ENCODE results near the gene RAD51D.
"Not testable (repeated sequence)": the region's sequence is repeated elsewhere in the genome, so short reads cannot be mapped to it uniquely, and the experiment has no call there.

The RAD51D gene

GRCh38 chr17:35129154-35129972, 9.7 kb upstream of the RAD51D start:
- H3K4me2 ChIP-seq, result no peak overlapping the region
- no peaks in the 10 kb centered on the region for H3K4me1 ChIP-seq
- H3K36me3 ChIP-seq, result peaks cover 35 to 64% (median 54%) of the 10 kb centered on the region in 11 experiments
- no peaks in the 10 kb centered on the region for H3K9me3 ChIP-seq (replicated peaks in 1 of 11)
- no peak overlapping the region for H3K9ac ChIP-seq
- H3K27me3 ChIP-seq, result no peaks in the 10 kb centered on the region
- TF ChIP-seq Cebpa-rat (IDR thresholded peaks at IDR 0.05), result no peak
- no peak overlapping the region for H3K27ac ChIP-seq
- no peak overlapping the region for H3K4me3 ChIP-seq
- peaks cover 0 to 49% (median 37%) of the 10 kb centered on the region in 11 experiments; a peak in 15 of 22 replicates for H4K20me1 ChIP-seq

GRCh38 chr17:35127751-35128514, 8.3 kb upstream of the RAD51D start:
- Histone ChIP-seq H3K27ac (no peak overlapping the region), H3K36me3 (peaks cover 21 to 49% (median 39%) of the 10 kb centered on the region in 11 experiments), H4K20me1 (peaks cover 0 to 35% (median 27%) of the 10 kb centered on the region in 11 experiments; a peak in 14 of 22 replicates), H3K9me3 (replicated peaks in 1 of 11) (no peaks in the 10 kb centered on the region), H3K9ac (no peak overlapping the region), H3K27me3 (no peaks in the 10 kb centered on the region), H3K4me2 (no peak overlapping the region), H3K4me3 (no peak overlapping the region), H3K4me1 (no peaks in the 10 kb centered on the region)
- TF ChIP-seq Cebpa-rat (IDR thresholded peaks at IDR 0.05), result no peak

- no peak for TF ChIP-seq Cebpa-rat (IDR thresholded peaks at IDR 0.05)
- no peaks in the 10 kb centered on the region for H4K20me1 ChIP-seq
- H3K9me3 ChIP-seq (replicated peaks in 1 of 11), result no peaks in the 10 kb centered on the region
- no peaks in the 10 kb centered on the region for H3K27me3 ChIP-seq
- no peak within 1 kb of the TSS for H3K4me3 ChIP-seq
- peak within 1 kb of the TSS in 2 of 11 experiments; percentile 6 to 8; a peak in 1 of 22 replicates for H3K4me2 ChIP-seq
- H3K27ac ChIP-seq, result no peak within 1 kb of the TSS
- H3K36me3 ChIP-seq, result peaks cover 0 to 14% (median 0%) of the 10 kb centered on the region in 11 experiments; a peak in 7 of 22 replicates
- H3K9ac ChIP-seq, result no peak within 1 kb of the TSS
- H3K4me1 ChIP-seq, result peaks cover 12 to 45% (median 28%) of the 10 kb centered on the region in 10 experiments
Observed at GRCh38 chr17:35121315-35121714, 1.7 kb upstream of the RAD51D start, which contains the start of gene FNDC8. Gene FNDC8 (plus strand): TSS chr17:35121615. CDS start chr17:35121694, 79 bp downstream.

- Histone ChIP-seq H3K9ac (peak overlapping the region in 9 of 11 experiments; percentile 81 to 90 (median 85); a peak in 15 of 22 replicates), H4K20me1 (no peaks in the 10 kb centered on the region), H3K4me1 (peaks cover 12 to 48% (median 30%) of the 10 kb centered on the region in 10 experiments), H3K36me3 (peaks cover 0 to 40% (median 15%) of the 10 kb centered on the region in 11 experiments; a peak in 13 of 22 replicates), H3K27ac (peak overlapping the region in 7 of 11 experiments; percentile 82 to 89 (median 86); a peak in 9 of 22 replicates), H3K27me3 (no peaks in the 10 kb centered on the region), H3K4me3 (peak overlapping the region in 7 of 10 experiments; percentile 73 to 88 (median 78); a peak in 9 of 20 replicates), H3K9me3 (replicated peaks in 1 of 11) (no peaks in the 10 kb centered on the region), H3K4me2 (peak overlapping the region; percentile 83 to 98 (median 92))
- no peak for TF ChIP-seq Cebpa-rat (IDR thresholded peaks at IDR 0.05)
Observed at GRCh38 chr17:35117984-35118383, 1.7 kb downstream of the RAD51D start.

- Histone ChIP-seq H3K9me3 (replicated peaks in 1 of 11) (no peaks in the 10 kb centered on the region), H3K4me3 (no peak overlapping the region), H3K9ac (no peak overlapping the region), H3K36me3 (peaks cover 0 to 44% (median 18%) of the 10 kb centered on the region in 11 experiments; a peak in 14 of 22 replicates), H4K20me1 (no peaks in the 10 kb centered on the region), H3K27ac (peak overlapping the region in 1 of 11 experiments; percentile 35; a peak in 2 of 22 replicates), H3K27me3 (no peaks in the 10 kb centered on the region), H3K4me2 (peak overlapping the region in 3 of 11 experiments; percentile 6 to 96 (median 96); a peak in 4 of 22 replicates), H3K4me1 (peaks cover 12 to 44% (median 30%) of the 10 kb centered on the region in 10 experiments)
- no peak for TF ChIP-seq Cebpa-rat (IDR thresholded peaks at IDR 0.05)
Observed at GRCh38 chr17:35116845-35117244, 2.8 kb downstream of the RAD51D start.

GRCh38 chr17:35110791-35111190, 8.9 kb downstream of the RAD51D start:
- H3K4me3 ChIP-seq; H3K4me2 ChIP-seq; H3K9me3 ChIP-seq (replicated peaks in 1 of 11); H3K27me3 ChIP-seq; H4K20me1 ChIP-seq; H3K9ac ChIP-seq; H3K27ac ChIP-seq: not testable (repeated sequence)
- H3K36me3 ChIP-seq, result peaks cover 10 to 53% (median 33%) of the 10 kb centered on the region in 11 experiments
- H3K4me1 ChIP-seq, result peaks cover 0 to 23% (median 12%) of the 10 kb centered on the region in 10 experiments; a peak in 15 of 20 replicates

GRCh38 chr17:35104844-35105450, 14.7 kb downstream of the RAD51D start:
- Histone ChIP-seq H3K27ac (no peak overlapping the region), H3K4me2 (no peak overlapping the region), H3K9me3 (replicated peaks in 1 of 11) (peaks cover 0 to 6% (median 0%) of the 10 kb centered on the region in 11 experiments; a peak in 1 of 22 replicates), H3K4me1 (peaks cover 0 to 31% (median 15%) of the 10 kb centered on the region in 10 experiments; a peak in 15 of 20 replicates), H3K36me3 (peaks cover 43 to 79% (median 69%) of the 10 kb centered on the region in 11 experiments), H3K4me3 (no peak overlapping the region), H4K20me1 (peaks cover 0 to 3% (median 0%) of the 10 kb centered on the region in 11 experiments; a peak in 1 of 22 replicates), H3K9ac (no peak overlapping the region), H3K27me3 (no peaks in the 10 kb centered on the region)
- no peak for TF ChIP-seq Cebpa-rat (IDR thresholded peaks at IDR 0.05)

GRCh38 chr17:35103271-35103670, 16.4 kb downstream of the RAD51D start:
- Histone ChIP-seq H3K4me3 (no peak overlapping the region), H3K9me3 (replicated peaks in 1 of 11) (peaks cover 0 to 6% (median 0%) of the 10 kb centered on the region in 11 experiments; a peak in 1 of 22 replicates), H3K4me1 (peaks cover 0 to 43% (median 17%) of the 10 kb centered on the region in 10 experiments; a peak in 16 of 20 replicates), H4K20me1 (peaks cover 0 to 3% (median 0%) of the 10 kb centered on the region in 11 experiments; a peak in 1 of 22 replicates), H3K36me3 (peaks cover 52 to 96% (median 85%) of the 10 kb centered on the region in 11 experiments), H3K27me3 (no peaks in the 10 kb centered on the region), H3K27ac (no peak overlapping the region), H3K4me2 (no peak overlapping the region), H3K9ac (no peak overlapping the region)
- no peak for TF ChIP-seq Cebpa-rat (IDR thresholded peaks at IDR 0.05)
